A549 (cell line): ENCODE data around the gene MLH3. TPM values are rescaled to one million over a fixed set of nuclear protein-coding genes. Genes with fewer than 3 reads are reported as not detected.

Experiments used
- ATAC-seq, 2 experiments: fragments of 200-7000 bp in 1 of 2; fragments of >200 bp in 1 of 2; cut with Nextera tagmentation in 1 of 2; cut with Tn5 transposase in 1 of 2; 3 replicates each; pipeline versions ENCODE4 v1.8.0 to v1.9.1; 2018 to 2020; ENCODE audit warnings: mild to moderate bottlenecking in 1 of 2, moderate library complexity in 1 of 2
- CTCF ChIA-PET: fragments of 300-600 bp; sonication (Branson Sonifier 250); formaldehyde crosslinking; extraction: SDS; loops from one replicate; lab custom pipeline; 2021; ENCODE audit warnings: antibody characterized with exemption, inconsistent platforms; lab: Yijun Ruan, JAX
- POLR2A ChIA-PET: fragments of 350-600 bp; formaldehyde crosslinking; extraction: SDS; loops from one replicate; lab custom pipeline; 2021; ENCODE audit warnings: antibody characterized with exemption, inconsistent platforms; lab: Yijun Ruan, JAX
- DNase-seq, 2 experiments: peaks; one replicate each; pipeline versions ENCODE4 v3.0.0 to v3.0.0-alpha.2; 2011 to 2016; ENCODE audit warnings: low read depth in 1 of 2, low spot score in 1 of 2
- FAIRE-seq: peaks from 2 replicates; lab custom pipeline; 2011; peaks lifted over from hg19 to GRCh38; lab: Jason Lieb, UNC
- H3K27ac ChIP-seq, 2 experiments: fragments of >200 bp; sonication (Bioruptor Twin); formaldehyde crosslinking; 3 replicates each; pipeline ENCODE4 v1.5.1; 2016 to 2017
- H3K4me1 ChIP-seq: fragments of >200 bp; sonication (Bioruptor Twin); formaldehyde crosslinking; 3 replicates; pipeline ENCODE4 v1.6.1; 2016
- H3K4me2 ChIP-seq: fragments of >200 bp; sonication (Bioruptor Twin); formaldehyde crosslinking; 3 replicates; pipeline ENCODE4 v1.6.1; 2016
- H3K4me3 ChIP-seq: fragments of >200 bp; sonication (Bioruptor Twin); formaldehyde crosslinking; 3 replicates; pipeline ENCODE4 v1.5.1; 2016
- H3K9me3 ChIP-seq: fragments of >200 bp; sonication (Bioruptor Twin); formaldehyde crosslinking; 3 replicates; pipeline ENCODE4 v1.6.1; 2016
- BCL3 ChIP-seq: fragments of >200 bp; sonication (Bioruptor Twin); formaldehyde crosslinking; IDR thresholded peaks from 3 replicates; pipeline ENCODE4 v1.6.1; 2016
- CEBPB ChIP-seq, 2 experiments: fragments of >200 bp in 1 of 2; sonication (Bioruptor Twin) in 1 of 2; formaldehyde crosslinking in 1 of 2; IDR thresholded peaks; 2 replicates each; pipeline ENCODE4 v1.6.1; 2012 to 2016
- EP300 ChIP-seq, 2 experiments: fragments of >200 bp; sonication (Bioruptor Twin); formaldehyde crosslinking; IDR thresholded peaks; 2 replicates in 1 of 2; 3 replicates in 1 of 2; pipeline ENCODE4 v1.6.1; 2016 to 2017
- FOXS1 ChIP-seq: fragments of 250-450 bp; sonication (Bioruptor Pico); IDR thresholded peaks from 2 replicates; pipeline ENCODE4 v1.5.0; 2020; ENCODE audit warnings: mild to moderate bottlenecking, moderate library complexity
- GATA3 ChIP-seq: IDR thresholded peaks from 2 replicates; pipeline ENCODE4 v1.6.1; 2012; ENCODE audit warnings: borderline replicate concordance
- HDAC2 ChIP-seq: fragments of 200-600 bp; sonication (generic); IDR thresholded peaks from 2 replicates; pipeline ENCODE4 v1.6.1; 2016
- HEYL ChIP-seq: fragments of 250-450 bp; sonication (Bioruptor Pico); IDR thresholded peaks from 2 replicates; pipeline ENCODE4 v1.8.0; 2021; ENCODE audit warnings: mild to moderate bottlenecking, moderate library complexity
- HOXB5 ChIP-seq: fragments of 250-450 bp; sonication (Bioruptor Pico); IDR thresholded peaks from 2 replicates; pipeline ENCODE4 v1.5.0; 2020; ENCODE audit warnings: mild to moderate bottlenecking, moderate library complexity
- JUN ChIP-seq, 2 experiments: fragments of >200 bp; sonication (Bioruptor Twin); formaldehyde crosslinking; IDR thresholded peaks; 2 replicates in 1 of 2; 3 replicates in 1 of 2; pipeline ENCODE4 v1.6.1; 2016 to 2017
- NPAS2 ChIP-seq: fragments of 250-450 bp; sonication (Bioruptor Pico); IDR thresholded peaks from 2 replicates; pipeline ENCODE4 v1.8.0; 2022; ENCODE audit warnings: mild to moderate bottlenecking, moderate library complexity, borderline replicate concordance
- PHF8 ChIP-seq: fragments of 200-600 bp; sonication (generic); IDR thresholded peaks from 2 replicates; pipeline ENCODE4 v1.6.1; 2016; ENCODE audit warnings: low read depth, mild to moderate bottlenecking, antibody characterized with exemption, moderate library complexity, borderline replicate concordance
- RAD21 ChIP-seq, 2 experiments: fragments of >200 bp in 1 of 2; sonication (Bioruptor Twin) in 1 of 2; formaldehyde crosslinking in 1 of 2; IDR thresholded peaks in 1 of 2; conservative IDR thresholded peaks in 1 of 2; 2 replicates in 1 of 2; 3 replicates in 1 of 2; pipeline ENCODE4 v1.6.1; 2012 to 2018; ENCODE audit warnings: inconsistent platforms in 1 of 2
- RARB ChIP-seq: fragments of 250-450 bp; sonication (Bioruptor Pico); IDR thresholded peaks from 2 replicates; pipeline ENCODE4 v1.8.0; 2021; ENCODE audit warnings: mild to moderate bottlenecking, moderate library complexity
- RCOR1 ChIP-seq: fragments of 150-350 bp; IDR thresholded peaks from 2 replicates; pipeline ENCODE4 v1.6.1; 2014; ENCODE audit warnings: antibody characterized with exemption, low read length, low read depth
- SREBF2 ChIP-seq: fragments of 450-650 bp; IDR thresholded peaks from 2 replicates; pipeline ENCODE4 v1.6.1; 2014; ENCODE audit warnings: mild to moderate bottlenecking, moderate library complexity
- ZC3H11A ChIP-seq: fragments of 450-650 bp; IDR thresholded peaks from 2 replicates; pipeline ENCODE4 v1.6.1; 2014; ENCODE audit warnings: antibody characterized with exemption, mild to moderate bottlenecking
- ZFP36 ChIP-seq: fragments of 450-650 bp; IDR thresholded peaks from 2 replicates; pipeline ENCODE4 v1.6.1; 2014; ENCODE audit warnings: borderline replicate concordance; ENCODE audit not compliant: partially characterized antibody
- ZNF302 ChIP-seq: fragments of 250-450 bp; sonication (Bioruptor Pico); IDR thresholded peaks from 2 replicates; pipeline ENCODE4 v1.9.0; 2021; ENCODE audit warnings: inconsistent platforms, mild to moderate bottlenecking, moderate library complexity
- ZSCAN20 ChIP-seq: fragments of 250-450 bp; sonication (Bioruptor Pico); IDR thresholded peaks from 2 replicates; pipeline ENCODE4 v1.8.0; 2022; ENCODE audit warnings: mild to moderate bottlenecking, moderate library complexity
- WGBS: methylation state at CpG from one replicate; pipeline ENCODE4 v1.1.6; 2017; ENCODE audit errors: missing lambda C conversion rate; 5-methylcytosine and 5-hydroxymethylcytosine counted together
- polyA plus RNA-seq, 4 experiments: library from polyadenylated mRNA; depleted of rRNA in 3 of 4; stranded (reverse); fragments of >200 nt; fragmentation: RNase III in 1 of 4; extraction: RNeasy Plus Mini Kit Qiagen cat#74134 plus additional on column Dnase treatment in 1 of 4; gene quantifications; 2 replicates in 3 of 4; 3 replicates in 1 of 4; pipeline ENCODE4 v1.2.3, GENCODE V29; 2011 to 2017
- TF ChIP-seq, protein P1 (sequence below): fragments of 200-600 bp; sonication (generic); IDR thresholded peaks from 2 replicates; pipeline ENCODE4 v1.6.1; 2016; ENCODE audit warnings: antibody characterized with exemption, mild to moderate bottlenecking, moderate library complexity
- TF ChIP-seq, protein P2 (sequence below): fragments of 250-450 bp; sonication (Bioruptor Pico); IDR thresholded peaks from 2 replicates; pipeline ENCODE4 v1.5.0; 2021; ENCODE audit warnings: mild to moderate bottlenecking, moderate library complexity, borderline replicate concordance
- TF ChIP-seq, protein P3 (sequence below): fragments of 450-650 bp; IDR thresholded peaks from 2 replicates; pipeline ENCODE4 v1.6.1; 2014; ENCODE audit warnings: antibody characterized with exemption
- TF ChIP-seq, protein P4 (sequence below): fragments of 250-450 bp; sonication (Bioruptor Pico); IDR thresholded peaks from 2 replicates; pipeline ENCODE4 v1.5.0; 2020; ENCODE audit warnings: low read depth, mild to moderate bottlenecking, moderate library complexity

The MLH3 gene
- polyA plus RNA-seq, 2 of the 4 experiments (the other 2 are of a cell fraction) = 15.2 to 32.3 TPM

DNA sequence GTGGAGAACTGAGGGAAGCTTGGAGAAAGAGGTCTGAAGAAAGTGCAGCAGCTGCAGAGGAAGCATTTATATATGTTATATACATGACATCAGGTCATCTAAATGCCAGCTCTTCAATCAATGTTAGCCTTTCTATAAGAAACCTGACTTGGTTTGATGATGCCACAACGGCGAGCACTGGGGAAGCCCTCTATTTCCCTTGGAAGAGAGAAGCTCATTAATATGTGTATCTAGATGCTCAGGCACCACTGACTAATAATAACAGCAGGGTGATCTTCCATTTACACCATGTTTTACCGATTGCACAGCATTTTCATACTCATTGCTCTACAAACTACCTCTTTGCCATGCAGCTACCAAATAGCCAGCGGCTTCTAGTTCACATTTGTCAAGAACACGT, 11.7 kb upstream of the MLH3 start:
- peaks cover 18% of the 10 kb centered on the region; the same call in 2 of the 3 replicates for H3K4me1 ChIP-seq
- TF ChIP-seq ZC3H11A (no peak), GATA3 (no peak), NPAS2 (CRISPR knock-in tag) (no peak)
- TF ChIP-seq, protein P1, sequence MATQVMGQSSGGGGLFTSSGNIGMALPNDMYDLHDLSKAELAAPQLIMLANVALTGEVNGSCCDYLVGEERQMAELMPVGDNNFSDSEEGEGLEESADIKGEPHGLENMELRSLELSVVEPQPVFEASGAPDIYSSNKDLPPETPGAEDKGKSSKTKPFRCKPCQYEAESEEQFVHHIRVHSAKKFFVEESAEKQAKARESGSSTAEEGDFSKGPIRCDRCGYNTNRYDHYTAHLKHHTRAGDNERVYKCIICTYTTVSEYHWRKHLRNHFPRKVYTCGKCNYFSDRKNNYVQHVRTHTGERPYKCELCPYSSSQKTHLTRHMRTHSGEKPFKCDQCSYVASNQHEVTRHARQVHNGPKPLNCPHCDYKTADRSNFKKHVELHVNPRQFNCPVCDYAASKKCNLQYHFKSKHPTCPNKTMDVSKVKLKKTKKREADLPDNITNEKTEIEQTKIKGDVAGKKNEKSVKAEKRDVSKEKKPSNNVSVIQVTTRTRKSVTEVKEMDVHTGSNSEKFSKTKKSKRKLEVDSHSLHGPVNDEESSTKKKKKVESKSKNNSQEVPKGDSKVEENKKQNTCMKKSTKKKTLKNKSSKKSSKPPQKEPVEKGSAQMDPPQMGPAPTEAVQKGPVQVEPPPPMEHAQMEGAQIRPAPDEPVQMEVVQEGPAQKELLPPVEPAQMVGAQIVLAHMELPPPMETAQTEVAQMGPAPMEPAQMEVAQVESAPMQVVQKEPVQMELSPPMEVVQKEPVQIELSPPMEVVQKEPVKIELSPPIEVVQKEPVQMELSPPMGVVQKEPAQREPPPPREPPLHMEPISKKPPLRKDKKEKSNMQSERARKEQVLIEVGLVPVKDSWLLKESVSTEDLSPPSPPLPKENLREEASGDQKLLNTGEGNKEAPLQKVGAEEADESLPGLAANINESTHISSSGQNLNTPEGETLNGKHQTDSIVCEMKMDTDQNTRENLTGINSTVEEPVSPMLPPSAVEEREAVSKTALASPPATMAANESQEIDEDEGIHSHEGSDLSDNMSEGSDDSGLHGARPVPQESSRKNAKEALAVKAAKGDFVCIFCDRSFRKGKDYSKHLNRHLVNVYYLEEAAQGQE = no peak
- TF ChIP-seq, all 56 proteins: peak for 0
- POLR2A ChIA-PET = no interaction called here
- Histone ChIP-seq H3K4me3 (peak overlapping the region; percentile 55), H3K9me3 (no peaks in the 10 kb centered on the region), H3K4me2 (peak overlapping the region; percentile 91), H3K27ac (peak overlapping the region; percentile 64 to 87)
- CTCF ChIA-PET = interaction anchor here (0.6 to 11.4 kb wide), 9 partner anchors 14 to 300 kb away, joined by 3 to 85 read pairs (median 3); no protein-coding TSS in a partner anchor
- ATAC-seq (peak; percentile 5 to 21; a peak in 3 of 6 replicates), FAIRE-seq (no peak), DNase-seq (no peak)
- 37% methylated on average over 5 of the region's 5 CpGs for WGBS

- no peak for TF ChIP-seq BCL3
- ChIA-PET POLR2A (no interaction called here), CTCF (no interaction called here)
- H3K4me1 ChIP-seq = peaks cover 8% of the 10 kb centered on the region; the same call in 2 of the 3 replicates
- FAIRE-seq = no peak
- DNase-seq = no peak
- no peak overlapping the region for H3K4me2 ChIP-seq
- no peak overlapping the region for H3K27ac ChIP-seq
- H3K9me3 ChIP-seq = no peaks in the 10 kb centered on the region
- ATAC-seq = no peak
- 63% methylated on average over 2 of the region's 2 CpGs for WGBS
- no peak overlapping the region for H3K4me3 ChIP-seq
Observed at GRCh38 chr14:75060420-75060819, 9.2 kb upstream of the MLH3 start.

- FAIRE-seq (no peak), ATAC-seq (no peak), DNase-seq (no peak)
- POLR2A ChIA-PET = no interaction called here
- Histone ChIP-seq H3K4me1 (peaks cover 8% of the 10 kb centered on the region; the same call in 2 of the 3 replicates), H3K4me3 (no peak overlapping the region), H3K4me2 (no peak overlapping the region), H3K27ac (no peak overlapping the region), H3K9me3 (no peaks in the 10 kb centered on the region)
- 95% methylated on average over 2 of the region's 2 CpGs for WGBS
- CTCF ChIA-PET = no interaction called here
- TF ChIP-seq ZNF302 (CRISPR knock-in tag) (no peak), HOXB5 (no peak), SREBF2 (no peak), ZSCAN20 (no peak), HDAC2 (no peak), GATA3 (no peak), JUN (IDR thresholded peaks at IDR 0.05) (no peak), HEYL (CRISPR knock-in tag) (no peak), FOXS1 (CRISPR knock-in tag) (no peak), RARB (CRISPR knock-in tag) (no peak), EP300 (IDR thresholded peaks at IDR 0.05) (no peak), RAD21 (conservative IDR thresholded peaks at IDR 0.05 in 1 of 2, IDR thresholded peaks at IDR 0.05 in 1 of 2) (no peak), PHF8 (no peak), ZFP36 (no peak), RCOR1 (no peak), CEBPB (IDR thresholded peaks at IDR 0.05) (no peak)
- TF ChIP-seq, protein P2, sequence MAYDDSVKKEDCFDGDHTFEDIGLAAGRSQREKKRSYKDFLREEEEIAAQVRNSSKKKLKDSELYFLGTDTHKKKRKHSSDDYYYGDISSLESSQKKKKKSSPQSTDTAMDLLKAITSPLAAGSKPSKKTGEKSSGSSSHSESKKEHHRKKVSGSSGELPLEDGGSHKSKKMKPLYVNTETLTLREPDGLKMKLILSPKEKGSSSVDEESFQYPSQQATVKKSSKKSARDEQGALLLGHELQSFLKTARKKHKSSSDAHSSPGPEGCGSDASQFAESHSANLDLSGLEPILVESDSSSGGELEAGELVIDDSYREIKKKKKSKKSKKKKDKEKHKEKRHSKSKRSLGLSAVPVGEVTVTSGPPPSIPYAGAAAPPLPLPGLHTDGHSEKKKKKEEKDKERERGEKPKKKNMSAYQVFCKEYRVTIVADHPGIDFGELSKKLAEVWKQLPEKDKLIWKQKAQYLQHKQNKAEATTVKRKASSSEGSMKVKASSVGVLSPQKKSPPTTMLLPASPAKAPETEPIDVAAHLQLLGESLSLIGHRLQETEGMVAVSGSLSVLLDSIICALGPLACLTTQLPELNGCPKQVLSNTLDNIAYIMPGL (CRISPR knock-in tag) = no peak
- TF ChIP-seq, protein P3, sequence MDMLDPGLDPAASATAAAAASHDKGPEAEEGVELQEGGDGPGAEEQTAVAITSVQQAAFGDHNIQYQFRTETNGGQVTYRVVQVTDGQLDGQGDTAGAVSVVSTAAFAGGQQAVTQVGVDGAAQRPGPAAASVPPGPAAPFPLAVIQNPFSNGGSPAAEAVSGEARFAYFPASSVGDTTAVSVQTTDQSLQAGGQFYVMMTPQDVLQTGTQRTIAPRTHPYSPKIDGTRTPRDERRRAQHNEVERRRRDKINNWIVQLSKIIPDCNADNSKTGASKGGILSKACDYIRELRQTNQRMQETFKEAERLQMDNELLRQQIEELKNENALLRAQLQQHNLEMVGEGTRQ = no peak
- TF ChIP-seq, protein P4, sequence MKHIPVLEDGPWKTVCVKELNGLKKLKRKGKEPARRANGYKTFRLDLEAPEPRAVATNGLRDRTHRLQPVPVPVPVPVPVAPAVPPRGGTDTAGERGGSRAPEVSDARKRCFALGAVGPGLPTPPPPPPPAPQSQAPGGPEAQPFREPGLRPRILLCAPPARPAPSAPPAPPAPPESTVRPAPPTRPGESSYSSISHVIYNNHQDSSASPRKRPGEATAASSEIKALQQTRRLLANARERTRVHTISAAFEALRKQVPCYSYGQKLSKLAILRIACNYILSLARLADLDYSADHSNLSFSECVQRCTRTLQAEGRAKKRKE (CRISPR knock-in tag) = no peak
Observed at GRCh38 chr14:75059642-75060041, 8.4 kb upstream of the MLH3 start.
